H9 (cell line): ENCODE measurements around the gene MAD1L1. TPM values are rescaled to one million over a fixed set of nuclear protein-coding genes. Genes with fewer than 3 reads are reported as not detected.

Experiments used
- DNase-seq: peaks from one replicate; pipeline ENCODE4 v3.0.0-alpha.2; 2017
- H2AFZ ChIP-seq: one replicate; pipeline ENCODE4 v1.6.1; 2013; ENCODE audit warnings: mild to moderate bottlenecking, low read length, control low read depth, moderate library complexity
- H2AK5ac ChIP-seq: 2 replicates; pipeline ENCODE4 v1.6.1; 2013; ENCODE audit warnings: low read length, control low read depth, mixed read lengths; ENCODE audit not compliant: insufficient read length
- H2BK120ac ChIP-seq: one replicate; pipeline ENCODE4 v1.6.1; 2013; ENCODE audit warnings: low read depth, mild to moderate bottlenecking, low read length, control low read depth, inconsistent platforms; ENCODE audit not compliant: poor library complexity, severe bottlenecking
- H2BK12ac ChIP-seq: 2 replicates; pipeline ENCODE4 v1.6.1; 2013; ENCODE audit warnings: low read length, control low read depth, mixed read lengths, low read depth; ENCODE audit not compliant: insufficient read length
- H2BK15ac ChIP-seq: 2 replicates; pipeline ENCODE4 v1.6.1; 2013; ENCODE audit warnings: low read depth, low read length, control low read depth
- H2BK20ac ChIP-seq: one replicate; pipeline ENCODE4 v1.6.1; 2013; ENCODE audit warnings: low read depth, mild to moderate bottlenecking, low read length, control low read depth, inconsistent platforms; ENCODE audit not compliant: poor library complexity, severe bottlenecking
- H2BK5ac ChIP-seq: 2 replicates; pipeline ENCODE4 v1.6.1; 2013; ENCODE audit warnings: low read length, control low read depth, mixed read lengths; ENCODE audit not compliant: insufficient read length
- H3K14ac ChIP-seq: 2 replicates; pipeline ENCODE4 v1.6.1; 2013; ENCODE audit warnings: low read length, control low read depth; ENCODE audit not compliant: insufficient read depth
- H3K18ac ChIP-seq: 2 replicates; pipeline ENCODE4 v1.6.1; 2013; ENCODE audit warnings: low read depth, mild to moderate bottlenecking, mixed read lengths, low read length, control low read depth; ENCODE audit not compliant: insufficient read length
- H3K23ac ChIP-seq: 2 replicates; pipeline ENCODE4 v1.6.1; 2013; ENCODE audit warnings: low read length, control low read depth, mixed read lengths, low read depth; ENCODE audit not compliant: insufficient read length
- H3K23me2 ChIP-seq: 2 replicates; pipeline ENCODE4 v1.6.1; 2013; ENCODE audit warnings: low read depth, mild to moderate bottlenecking, mixed read lengths, low read length, control low read depth; ENCODE audit not compliant: insufficient read length, poor library complexity, severe bottlenecking
- H3K27ac ChIP-seq: 2 replicates; pipeline ENCODE4 v1.5.1; 2013; ENCODE audit warnings: low read length, control low read depth, mixed read lengths, low read depth; ENCODE audit not compliant: insufficient read length
- H3K27me3 ChIP-seq: 2 replicates; pipeline ENCODE4 v1.6.1; 2013; ENCODE audit warnings: low read length, control low read depth, inconsistent platforms; ENCODE audit not compliant: insufficient read depth
- H3K4ac ChIP-seq: 2 replicates; pipeline ENCODE4 v1.6.1; 2013; ENCODE audit warnings: low read depth, mild to moderate bottlenecking, control low read depth, inconsistent platforms, low read length, moderate library complexity
- H3K4me1 ChIP-seq: 2 replicates; pipeline ENCODE4 v1.6.1; 2013; ENCODE audit warnings: low read length, control low read depth, inconsistent platforms; ENCODE audit not compliant: insufficient read depth
- H3K4me2 ChIP-seq: 2 replicates; pipeline ENCODE4 v1.6.1; 2013; ENCODE audit warnings: low read length, control low read depth, mixed read lengths; ENCODE audit not compliant: insufficient read length, insufficient read depth
- H3K56ac ChIP-seq: 2 replicates; pipeline ENCODE4 v1.6.1; 2013; ENCODE audit warnings: low read depth, mild to moderate bottlenecking, mixed read lengths, low read length, control low read depth; ENCODE audit not compliant: insufficient read length
- H3K79me1 ChIP-seq: 2 replicates; pipeline ENCODE4 v1.6.1; 2013; ENCODE audit warnings: low read depth, mild to moderate bottlenecking, moderate library complexity, low read length, control low read depth, inconsistent platforms; ENCODE audit not compliant: insufficient read depth, poor library complexity, severe bottlenecking
- H3K79me2 ChIP-seq: 2 replicates; pipeline ENCODE4 v1.6.1; 2013; ENCODE audit warnings: low read length, control low read depth, inconsistent platforms; ENCODE audit not compliant: insufficient read depth
- H3K9ac ChIP-seq: 2 replicates; pipeline ENCODE4 v1.6.1; 2013; ENCODE audit warnings: low read length, control low read depth, mixed read lengths; ENCODE audit not compliant: insufficient read length; ENCODE audit errors: extremely low read depth
- H3K9me3 ChIP-seq: one replicate; pipeline ENCODE4 v1.6.1; 2013; ENCODE audit warnings: low read depth, low read length, inconsistent platforms; ENCODE audit not compliant: control insufficient read depth
- H3T11ph ChIP-seq: one replicate; pipeline ENCODE4 v1.6.1; 2013; ENCODE audit warnings: mild to moderate bottlenecking, low read length, control low read depth, inconsistent platforms
- H4K20me1 ChIP-seq: one replicate; pipeline ENCODE4 v1.6.1; 2013; ENCODE audit not compliant: control insufficient read depth, insufficient read length, insufficient read depth
- H4K5ac ChIP-seq: 2 replicates; pipeline ENCODE4 v1.6.1; 2013; ENCODE audit warnings: low read depth, mild to moderate bottlenecking, mixed read lengths, low read length, control low read depth; ENCODE audit not compliant: insufficient read length
- H4K8ac ChIP-seq: replicated peaks from 2 replicates; pipeline ENCODE4 v1.6.1; 2013; ENCODE audit warnings: low read length, control low read depth, mixed read lengths, low read depth; ENCODE audit not compliant: insufficient read length
- H4K91ac ChIP-seq: 2 replicates; pipeline ENCODE4 v1.6.1; 2013; ENCODE audit warnings: low read depth, mild to moderate bottlenecking, moderate library complexity, mixed read lengths, low read length, control low read depth; ENCODE audit not compliant: insufficient read length
- H3K27ac Mint-ChIP-seq, 3 experiments: 2 replicates in 2 of 3; 3 replicates in 1 of 3; pipeline ENCODE4 v1.8.0; 2020 to 2021; ENCODE audit warnings: mixed read lengths in 3 of 3, mild to moderate bottlenecking in 1 of 3, moderate library complexity in 1 of 3
- H3K27me3 Mint-ChIP-seq: 2 replicates; pipeline ENCODE4 v1.8.0; 2021; ENCODE audit warnings: low read depth, mild to moderate bottlenecking, moderate library complexity, mixed read lengths
- H3K36me3 Mint-ChIP-seq, 3 experiments: 2 replicates in 2 of 3; 3 replicates in 1 of 3; pipeline ENCODE4 v1.8.0; 2020 to 2021; ENCODE audit warnings: low read depth in 3 of 3, mixed read lengths in 3 of 3; ENCODE audit not compliant: insufficient read depth in 1 of 3
- H3K4me1 Mint-ChIP-seq, 2 experiments: 2 replicates each; pipeline ENCODE4 v1.8.0; 2020; ENCODE audit warnings: mixed read lengths in 2 of 2
- H3K4me3 Mint-ChIP-seq, 2 experiments: 2 replicates in 1 of 2; 3 replicates in 1 of 2; pipeline ENCODE4 v1.8.0; 2020 to 2021; ENCODE audit warnings: mild to moderate bottlenecking in 2 of 2, mixed read lengths in 2 of 2, moderate library complexity in 1 of 2
- H3K9me3 Mint-ChIP-seq, 2 experiments: 2 replicates in 1 of 2; 3 replicates in 1 of 2; pipeline ENCODE4 v1.8.0; 2020; ENCODE audit warnings: mild to moderate bottlenecking in 2 of 2, mixed read lengths in 2 of 2, moderate library complexity in 1 of 2
- CTCF ChIP-seq: fragments of 200-600 bp; sonication (generic); conservative IDR thresholded peaks from 3 replicates; pipeline ENCODE4 v1.8.0; 2021; ENCODE audit warnings: antibody characterized with exemption, mild to moderate bottlenecking
- WGBS: extraction: QIAGEN DNeasy Blood & Tissue Kit; methylation state at CpG from one replicate; pipeline ENCODE4 v1.1.7; 2013; ENCODE audit warnings: missing lambda C conversion rate, low lambda C conversion rate, mixed read lengths; ENCODE audit not compliant: insufficient read length; ENCODE audit errors: extremely low coverage; 5-methylcytosine and 5-hydroxymethylcytosine counted together
- total RNA-seq: library from RNA; stranded (reverse); gene quantifications from 2 replicates; pipeline ENCODE4 v1.2.1, GENCODE V29; 2021

Gene MAD1L1
- total RNA-seq, 1 experiment from 2014 or later: 39.0 TPM

GRCh38 chr7:2165239-2165609 is 67.5 kb downstream of the MAD1L1 start:
- no peak overlapping the region for H3K4ac ChIP-seq
- H4K20me1 ChIP-seq: no peaks in the 10 kb centered on the region
- peaks cover 35 to 37% of the 10 kb centered on the region in 2 experiments for H3K4me1 Mint-ChIP-seq
- no peak overlapping the region for H2BK15ac ChIP-seq
- H3T11ph ChIP-seq: no peak overlapping the region
- no peak overlapping the region for H3K56ac ChIP-seq
- peaks cover 14 to 33% (median 14%) of the 10 kb centered on the region in 3 experiments; a peak in 6 of 7 replicates for H3K36me3 Mint-ChIP-seq
- H4K8ac ChIP-seq: peak overlapping the region; percentile 53
- H2BK20ac ChIP-seq: no peak overlapping the region
- H3K4me3 Mint-ChIP-seq: no peak overlapping the region; a peak in 1 of 5 replicates
- no peaks in the 10 kb centered on the region for H3K4me1 ChIP-seq
- H2AK5ac ChIP-seq: no peak overlapping the region
- no peak overlapping the region for H3K27ac ChIP-seq
- H3K4me2 ChIP-seq: no peak overlapping the region
- H3K14ac ChIP-seq: no peak overlapping the region; the same call in 1 of the 2 replicates
- H3K23me2 ChIP-seq: no peaks in the 10 kb centered on the region
- TF ChIP-seq CTCF: no peak
- no peak overlapping the region for H2BK12ac ChIP-seq
- H2BK5ac ChIP-seq: no peak overlapping the region
- peak overlapping the region in 1 of 3 experiments; percentile 89; a peak in 1 of 7 replicates for H3K27ac Mint-ChIP-seq
- no peaks in the 10 kb centered on the region for H3K9me3 ChIP-seq
- no peaks in the 10 kb centered on the region for H3K27me3 Mint-ChIP-seq
- no peak overlapping the region for H3K9ac ChIP-seq
- H3K27me3 ChIP-seq: no peaks in the 10 kb centered on the region
- H4K91ac ChIP-seq: no peak overlapping the region
- WGBS: no CpG with 5 or more reads among the region's 10 CpGs
- no peak overlapping the region for H2AFZ ChIP-seq
- no peaks in the 10 kb centered on the region for H3K79me2 ChIP-seq
- peak; percentile 22 for DNase-seq
- no peak overlapping the region for H2BK120ac ChIP-seq
- no peaks in the 10 kb centered on the region for H3K79me1 ChIP-seq
- H3K9me3 Mint-ChIP-seq: peaks cover 3 to 5% of the 10 kb centered on the region in 2 experiments; a peak in 4 of 5 replicates
- H3K23ac ChIP-seq: no peak overlapping the region
- H3K18ac ChIP-seq: no peak overlapping the region
- H4K5ac ChIP-seq: no peak overlapping the region
